ENCODE data around the gene DNA2.
A peak's percentile ranks its signal among the peaks of the same experiment; 100 is the strongest.
"Not testable (repeated sequence)": the region's sequence is repeated elsewhere in the genome, so short reads cannot be mapped to it uniquely, and the experiment has no call there.

Gene DNA2
- long read RNA-seq, partial matches to known transcripts = 47 of 103 reads
- long read RNA-seq, other reads (novel, unspliced or antisense) = 56 of 103 reads

- DNase-seq (ENCODE audit: low read depth in 1 of 2, low spot score in 1 of 2) = peak; percentile 60 to 84
- H3K27ac ChIP-seq (replicated peaks) = peak within 1 kb of the TSS; percentile 85
- no peaks in the 10 kb centered on the region for H3K27me3 ChIP-seq (ENCODE audit: insufficient read depth, poor library complexity, severe bottlenecking)
- H3K4me3 ChIP-seq (replicated peaks; ENCODE audit: insufficient read depth, low read length) = peak within 1 kb of the TSS; percentile 76
- TF ChIP-seq POLR2AphosphoS5 (IDR thresholded peaks at IDR 0.05; ENCODE audit: low read depth) = peak; percentile 58; the same call in 1 of the 2 replicates
- TF ChIP-seq, protein P1, sequence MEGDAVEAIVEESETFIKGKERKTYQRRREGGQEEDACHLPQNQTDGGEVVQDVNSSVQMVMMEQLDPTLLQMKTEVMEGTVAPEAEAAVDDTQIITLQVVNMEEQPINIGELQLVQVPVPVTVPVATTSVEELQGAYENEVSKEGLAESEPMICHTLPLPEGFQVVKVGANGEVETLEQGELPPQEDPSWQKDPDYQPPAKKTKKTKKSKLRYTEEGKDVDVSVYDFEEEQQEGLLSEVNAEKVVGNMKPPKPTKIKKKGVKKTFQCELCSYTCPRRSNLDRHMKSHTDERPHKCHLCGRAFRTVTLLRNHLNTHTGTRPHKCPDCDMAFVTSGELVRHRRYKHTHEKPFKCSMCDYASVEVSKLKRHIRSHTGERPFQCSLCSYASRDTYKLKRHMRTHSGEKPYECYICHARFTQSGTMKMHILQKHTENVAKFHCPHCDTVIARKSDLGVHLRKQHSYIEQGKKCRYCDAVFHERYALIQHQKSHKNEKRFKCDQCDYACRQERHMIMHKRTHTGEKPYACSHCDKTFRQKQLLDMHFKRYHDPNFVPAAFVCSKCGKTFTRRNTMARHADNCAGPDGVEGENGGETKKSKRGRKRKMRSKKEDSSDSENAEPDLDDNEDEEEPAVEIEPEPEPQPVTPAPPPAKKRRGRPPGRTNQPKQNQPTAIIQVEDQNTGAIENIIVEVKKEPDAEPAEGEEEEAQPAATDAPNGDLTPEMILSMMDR (IDR thresholded peaks at IDR 0.05; ENCODE audit: insufficient read depth, low read length) = no peak
Measured at GRCh38 chr10:68471586-68472408, at the start of gene DNA2. Gene DNA2 (minus strand): TSS chr10:68471973. CDS start chr10:68471864, 109 bp downstream.

- DNase-seq (ENCODE audit: low read depth in 1 of 2, low spot score in 1 of 2); H3K4me3 ChIP-seq (replicated peaks; ENCODE audit: insufficient read depth, low read length); H3K27ac ChIP-seq (replicated peaks); H3K27me3 ChIP-seq (ENCODE audit: insufficient read depth, poor library complexity, severe bottlenecking): not testable (repeated sequence)
Measured at GRCh38 chr10:68518609-68519008, 46.8 kb upstream of the DNA2 start.

- H3K27ac ChIP-seq (replicated peaks) = no peak overlapping the region
Measured at GRCh38 chr10:68517188-68517587, 45.4 kb upstream of the DNA2 start.

DNA sequence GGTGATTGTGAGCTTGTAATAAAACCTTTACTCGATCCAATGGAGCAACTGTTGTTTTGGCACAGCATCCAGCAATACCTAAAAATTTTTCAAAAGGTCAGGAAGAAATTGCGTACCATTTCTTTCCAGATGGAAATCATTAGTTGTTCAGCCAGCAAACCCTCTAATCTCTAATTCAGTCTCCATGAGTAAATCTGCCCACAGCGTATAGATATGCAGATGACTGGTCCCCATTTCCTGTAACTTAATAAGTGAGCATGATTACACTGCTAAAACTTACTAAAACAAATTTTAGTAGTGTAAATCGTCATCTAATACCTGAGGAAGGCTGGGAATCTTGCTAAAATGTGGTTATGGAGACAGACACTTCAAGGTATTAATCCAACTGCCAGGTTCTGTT is 45.0 kb upstream of the DNA2 start:
- no peak for DNase-seq (ENCODE audit: low read depth in 1 of 2, low spot score in 1 of 2)
- H3K27ac ChIP-seq (replicated peaks) = no peak overlapping the region
- H3K27me3 ChIP-seq (ENCODE audit: insufficient read depth, poor library complexity, severe bottlenecking) = no peaks in the 10 kb centered on the region
- TF ChIP-seq POLR2AphosphoS5 (IDR thresholded peaks at IDR 0.05; ENCODE audit: low read depth) (no peak), GABPA (IDR thresholded peaks at IDR 0.05; ENCODE audit: low read depth) (no peak), SPI1 (IDR thresholded peaks at IDR 0.05; ENCODE audit: borderline replicate concordance, low read depth) (no peak)
- TF ChIP-seq, protein P2, sequence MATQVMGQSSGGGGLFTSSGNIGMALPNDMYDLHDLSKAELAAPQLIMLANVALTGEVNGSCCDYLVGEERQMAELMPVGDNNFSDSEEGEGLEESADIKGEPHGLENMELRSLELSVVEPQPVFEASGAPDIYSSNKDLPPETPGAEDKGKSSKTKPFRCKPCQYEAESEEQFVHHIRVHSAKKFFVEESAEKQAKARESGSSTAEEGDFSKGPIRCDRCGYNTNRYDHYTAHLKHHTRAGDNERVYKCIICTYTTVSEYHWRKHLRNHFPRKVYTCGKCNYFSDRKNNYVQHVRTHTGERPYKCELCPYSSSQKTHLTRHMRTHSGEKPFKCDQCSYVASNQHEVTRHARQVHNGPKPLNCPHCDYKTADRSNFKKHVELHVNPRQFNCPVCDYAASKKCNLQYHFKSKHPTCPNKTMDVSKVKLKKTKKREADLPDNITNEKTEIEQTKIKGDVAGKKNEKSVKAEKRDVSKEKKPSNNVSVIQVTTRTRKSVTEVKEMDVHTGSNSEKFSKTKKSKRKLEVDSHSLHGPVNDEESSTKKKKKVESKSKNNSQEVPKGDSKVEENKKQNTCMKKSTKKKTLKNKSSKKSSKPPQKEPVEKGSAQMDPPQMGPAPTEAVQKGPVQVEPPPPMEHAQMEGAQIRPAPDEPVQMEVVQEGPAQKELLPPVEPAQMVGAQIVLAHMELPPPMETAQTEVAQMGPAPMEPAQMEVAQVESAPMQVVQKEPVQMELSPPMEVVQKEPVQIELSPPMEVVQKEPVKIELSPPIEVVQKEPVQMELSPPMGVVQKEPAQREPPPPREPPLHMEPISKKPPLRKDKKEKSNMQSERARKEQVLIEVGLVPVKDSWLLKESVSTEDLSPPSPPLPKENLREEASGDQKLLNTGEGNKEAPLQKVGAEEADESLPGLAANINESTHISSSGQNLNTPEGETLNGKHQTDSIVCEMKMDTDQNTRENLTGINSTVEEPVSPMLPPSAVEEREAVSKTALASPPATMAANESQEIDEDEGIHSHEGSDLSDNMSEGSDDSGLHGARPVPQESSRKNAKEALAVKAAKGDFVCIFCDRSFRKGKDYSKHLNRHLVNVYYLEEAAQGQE (IDR thresholded peaks at IDR 0.05; ENCODE audit: insufficient replicate concordance, low read depth) = no peak
- TF ChIP-seq, protein P1 (IDR thresholded peaks at IDR 0.05; ENCODE audit: insufficient read depth, low read length) = no peak
- H3K4me3 ChIP-seq (replicated peaks; ENCODE audit: insufficient read depth, low read length) = no peak overlapping the region

More at GRCh38 chr10:68517188-68517587, 45.4 kb upstream of the DNA2 start:
- Histone ChIP-seq H3K27me3 (ENCODE audit: insufficient read depth, poor library complexity, severe bottlenecking) (no peaks in the 10 kb centered on the region), H3K4me3 (replicated peaks; ENCODE audit: insufficient read depth, low read length) (no peak overlapping the region)
- DNase-seq (ENCODE audit: low read depth in 1 of 2, low spot score in 1 of 2) = no peak
- TF ChIP-seq SPI1 (IDR thresholded peaks at IDR 0.05; ENCODE audit: borderline replicate concordance, low read depth) (no peak), GABPA (IDR thresholded peaks at IDR 0.05; ENCODE audit: low read depth) (no peak), POLR2AphosphoS5 (IDR thresholded peaks at IDR 0.05; ENCODE audit: low read depth) (no peak)
- TF ChIP-seq, protein P1 (IDR thresholded peaks at IDR 0.05; ENCODE audit: insufficient read depth, low read length) = no peak
- TF ChIP-seq, protein P2 (IDR thresholded peaks at IDR 0.05; ENCODE audit: insufficient replicate concordance, low read depth) = no peak

DNA sequence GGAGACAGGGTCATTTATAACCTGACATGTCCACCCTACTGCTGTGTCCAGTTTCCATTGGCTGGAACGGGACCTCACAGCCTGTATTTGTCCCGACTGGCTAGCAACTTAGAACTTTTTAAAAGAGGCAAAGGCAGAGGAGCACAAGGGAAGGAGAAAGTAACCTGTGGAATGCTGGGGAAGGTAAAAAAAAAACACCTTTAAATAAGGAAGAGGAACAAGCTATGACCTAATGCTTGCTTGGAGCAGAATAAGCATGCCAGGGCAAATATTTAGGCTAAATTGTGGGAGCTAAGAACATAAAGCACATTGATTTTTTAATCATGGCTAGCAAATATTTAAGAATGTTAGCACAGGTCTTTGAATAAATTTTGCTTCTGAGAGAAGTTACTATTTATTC is 44.4 kb upstream of the DNA2 start:
- not testable (repeated sequence) for H3K27ac ChIP-seq (replicated peaks); H3K4me3 ChIP-seq (replicated peaks; ENCODE audit: insufficient read depth, low read length); H3K27me3 ChIP-seq (ENCODE audit: insufficient read depth, poor library complexity, severe bottlenecking); DNase-seq (ENCODE audit: low read depth in 1 of 2, low spot score in 1 of 2)

Data from HL-60 (cell line).